ENCODE measurements around the gene TGM2. TPM values are rescaled to one million over a fixed set of nuclear protein-coding genes. Genes with fewer than 3 reads are reported as not detected.

TGM2 gene
- total RNA-seq, 3 donors from 2014 or later: 14.9 to 62.2 (median 33.3) TPM

GRCh38 chr20:38197619-38198018 lies 32.5 kb upstream of the TGM2 start:
- intact Hi-C loops (cut with DNase I, micrococcal nuclease): no loop called here
- H3K4me1 ChIP-seq (ENCODE audit: low read depth): no peaks in the 10 kb centered on the region
- TF ChIP-seq CTCF (IDR thresholded peaks at IDR 0.05): no peak
- ATAC-seq (no peak), DNase-seq (no peak)
- H3K36me3 ChIP-seq (ENCODE audit: low read depth): no peaks in the 10 kb centered on the region
- no peaks in the 10 kb centered on the region for H3K9me3 ChIP-seq
- no peak overlapping the region for H3K4me3 ChIP-seq

- no peak overlapping the region for H3K4me3 ChIP-seq
- no peaks in the 10 kb centered on the region for H3K9me3 ChIP-seq
- intact Hi-C loops (cut with DNase I, micrococcal nuclease): no loop called here
- DNase-seq (no peak), ATAC-seq (no peak)
- H3K4me1 ChIP-seq (ENCODE audit: low read depth): no peaks in the 10 kb centered on the region
- TF ChIP-seq CTCF (IDR thresholded peaks at IDR 0.05): no peak
- no peaks in the 10 kb centered on the region for H3K36me3 ChIP-seq (ENCODE audit: low read depth)
Measured at GRCh38 chr20:38197217-38197616, 32.1 kb upstream of the TGM2 start.

GRCh38 chr20:38196592-38196991 lies 31.5 kb upstream of the TGM2 start:
- no peak for TF ChIP-seq CTCF (IDR thresholded peaks at IDR 0.05)
- H3K36me3 ChIP-seq (ENCODE audit: low read depth): no peaks in the 10 kb centered on the region
- ATAC-seq (peak; percentile 39), DNase-seq (peak in 1 of 3 donors; percentile 64)
- intact Hi-C loops (cut with DNase I, micrococcal nuclease): no loop called here
- H3K9me3 ChIP-seq: no peaks in the 10 kb centered on the region
- no peak overlapping the region for H3K4me3 ChIP-seq
- H3K4me1 ChIP-seq (ENCODE audit: low read depth): no peaks in the 10 kb centered on the region

- ATAC-seq: no peak
Measured at GRCh38 chr20:38196076-38196475, 31.0 kb upstream of the TGM2 start.

GRCh38 chr20:38195521-38195920 lies 30.5 kb upstream of the TGM2 start:
- Histone ChIP-seq H3K9me3 (no peaks in the 10 kb centered on the region), H3K4me3 (no peak overlapping the region), H3K4me1 (ENCODE audit: low read depth) (no peaks in the 10 kb centered on the region), H3K36me3 (ENCODE audit: low read depth) (no peaks in the 10 kb centered on the region)
- intact Hi-C loops (cut with DNase I, micrococcal nuclease): no loop called here
- DNase-seq (no peak), ATAC-seq (no peak)
- no peak for TF ChIP-seq CTCF (IDR thresholded peaks at IDR 0.05)

More at GRCh38 chr20:38196076-38196475, 31.0 kb upstream of the TGM2 start:
- no peaks in the 10 kb centered on the region for H3K9me3 ChIP-seq
- no peak for DNase-seq
- H3K36me3 ChIP-seq (ENCODE audit: low read depth): no peaks in the 10 kb centered on the region
- no peak overlapping the region for H3K4me3 ChIP-seq
- H3K4me1 ChIP-seq (ENCODE audit: low read depth): no peaks in the 10 kb centered on the region
- TF ChIP-seq CTCF (IDR thresholded peaks at IDR 0.05): no peak
- intact Hi-C loops (cut with DNase I, micrococcal nuclease): no loop called here

- H3K36me3 ChIP-seq (ENCODE audit: low read depth): no peaks in the 10 kb centered on the region
- intact Hi-C loops (cut with DNase I, micrococcal nuclease): no loop called here
- no peak overlapping the region for H3K4me3 ChIP-seq
- H3K4me1 ChIP-seq (ENCODE audit: low read depth): no peaks in the 10 kb centered on the region
- H3K9me3 ChIP-seq: no peaks in the 10 kb centered on the region
- ATAC-seq: no peak
- no peak for DNase-seq
- no peak for TF ChIP-seq CTCF (IDR thresholded peaks at IDR 0.05)
Measured at GRCh38 chr20:38194971-38195504, 30.0 kb upstream of the TGM2 start.
